ENCODE results near the gene ANO9.

ANO9 gene

DNA sequence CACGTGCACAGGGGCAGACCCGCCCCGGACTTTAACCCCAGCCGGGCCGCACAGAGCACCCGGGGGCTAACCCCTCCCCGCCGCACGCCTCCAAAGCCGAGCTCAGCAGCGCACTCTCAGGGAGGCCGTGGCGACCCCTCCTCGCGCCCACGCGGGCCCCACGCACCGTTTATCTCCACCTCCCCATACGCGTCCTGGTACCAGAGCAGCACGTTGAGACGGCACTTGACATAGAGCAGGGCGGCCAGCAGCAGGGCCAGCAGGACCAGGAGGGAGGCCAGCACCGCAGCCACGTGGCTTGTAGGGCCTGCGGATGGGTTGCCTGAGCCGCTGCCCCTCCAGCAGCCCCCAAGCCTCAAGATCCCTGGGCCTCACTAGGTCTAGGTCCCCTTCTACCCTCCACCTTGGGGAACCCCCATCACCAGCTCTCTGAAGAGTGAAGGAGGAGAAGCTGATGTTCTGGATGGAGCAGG lies 34.1 kb downstream of the ANO9 start:
- H3K4me1 ChIP-seq (ENCODE audit: low read length) = no peaks in the 10 kb centered on the region
- no peaks in the 10 kb centered on the region for H3K36me3 ChIP-seq (replicated peaks; ENCODE audit: low read depth, low read length)
- no peak overlapping the region for H3K27ac ChIP-seq (ENCODE audit: low read length)
- H2AFZ ChIP-seq (ENCODE audit: low read depth, low read length) = no peak overlapping the region
- H3K27me3 ChIP-seq (ENCODE audit: low read depth, low read length) = no peaks in the 10 kb centered on the region
- TF ChIP-seq, protein P1, sequence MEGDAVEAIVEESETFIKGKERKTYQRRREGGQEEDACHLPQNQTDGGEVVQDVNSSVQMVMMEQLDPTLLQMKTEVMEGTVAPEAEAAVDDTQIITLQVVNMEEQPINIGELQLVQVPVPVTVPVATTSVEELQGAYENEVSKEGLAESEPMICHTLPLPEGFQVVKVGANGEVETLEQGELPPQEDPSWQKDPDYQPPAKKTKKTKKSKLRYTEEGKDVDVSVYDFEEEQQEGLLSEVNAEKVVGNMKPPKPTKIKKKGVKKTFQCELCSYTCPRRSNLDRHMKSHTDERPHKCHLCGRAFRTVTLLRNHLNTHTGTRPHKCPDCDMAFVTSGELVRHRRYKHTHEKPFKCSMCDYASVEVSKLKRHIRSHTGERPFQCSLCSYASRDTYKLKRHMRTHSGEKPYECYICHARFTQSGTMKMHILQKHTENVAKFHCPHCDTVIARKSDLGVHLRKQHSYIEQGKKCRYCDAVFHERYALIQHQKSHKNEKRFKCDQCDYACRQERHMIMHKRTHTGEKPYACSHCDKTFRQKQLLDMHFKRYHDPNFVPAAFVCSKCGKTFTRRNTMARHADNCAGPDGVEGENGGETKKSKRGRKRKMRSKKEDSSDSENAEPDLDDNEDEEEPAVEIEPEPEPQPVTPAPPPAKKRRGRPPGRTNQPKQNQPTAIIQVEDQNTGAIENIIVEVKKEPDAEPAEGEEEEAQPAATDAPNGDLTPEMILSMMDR (IDR thresholded peaks at IDR 0.05; ENCODE audit: low read depth, low read length) = no peak
- no peak for TF ChIP-seq EZH2phosphoT487 (IDR thresholded peaks at IDR 0.05; ENCODE audit: low read depth)
- H4K20me1 ChIP-seq (ENCODE audit: insufficient read depth, low read length) = no peaks in the 10 kb centered on the region
- no peaks in the 10 kb centered on the region for H3K79me2 ChIP-seq (ENCODE audit: low read length)
- H3K4me2 ChIP-seq (ENCODE audit: low read length) = no peak overlapping the region
- no peak overlapping the region for H3K9ac ChIP-seq (ENCODE audit: low read length)
- no peaks in the 10 kb centered on the region for H3K9me3 ChIP-seq (ENCODE audit: insufficient read depth, low read length)
- H3K4me3 ChIP-seq (ENCODE audit: low read length) = no peak overlapping the region

DNA sequence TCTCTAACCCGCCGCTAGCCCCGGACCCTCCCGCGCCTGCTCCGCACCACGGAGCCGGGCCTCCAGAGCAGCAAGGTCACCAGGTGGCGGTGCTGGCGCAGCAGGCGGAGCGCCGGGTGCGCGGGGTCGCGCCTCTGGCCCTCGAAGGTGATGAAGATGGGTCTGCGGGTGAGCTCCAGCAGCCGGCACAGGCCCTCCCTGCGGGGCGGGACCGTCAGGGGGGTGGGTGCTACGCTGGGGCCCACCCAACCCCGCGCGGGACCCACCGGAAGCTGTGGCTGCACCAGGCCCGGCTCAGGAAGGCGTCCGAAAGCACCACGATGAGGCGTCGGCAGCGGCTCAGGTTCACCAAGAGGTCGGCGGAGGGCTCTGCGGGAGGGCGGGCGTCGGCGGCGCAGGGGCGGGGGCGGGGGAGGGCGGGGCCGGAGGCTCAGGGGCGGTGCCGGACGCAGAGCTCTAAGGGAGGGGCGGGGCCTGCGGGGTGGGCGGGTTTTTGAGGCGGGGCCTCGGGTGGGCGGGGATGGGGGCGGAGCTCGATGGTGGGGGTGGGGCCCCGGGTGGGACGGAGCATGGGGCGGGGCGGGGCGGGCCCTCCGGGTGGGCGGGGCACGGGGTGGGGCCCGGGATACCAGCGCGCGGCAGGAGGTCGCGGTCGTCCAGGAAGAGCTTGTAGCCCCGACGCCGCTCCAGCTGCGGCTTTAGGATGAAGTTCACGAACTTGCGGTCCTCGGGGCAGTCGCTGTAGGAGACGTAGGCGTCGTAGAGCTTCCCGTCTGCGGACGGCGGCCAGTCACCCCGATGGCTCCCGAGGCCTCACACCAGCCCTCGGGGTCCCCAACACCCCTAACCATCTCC lies 34.8 kb downstream of the ANO9 start:
- Histone ChIP-seq H3K36me3 (replicated peaks; ENCODE audit: low read depth, low read length) (no peaks in the 10 kb centered on the region), H3K79me2 (ENCODE audit: low read length) (no peaks in the 10 kb centered on the region), H3K27me3 (ENCODE audit: low read depth, low read length) (no peaks in the 10 kb centered on the region), H2AFZ (ENCODE audit: low read depth, low read length) (no peak overlapping the region; the same call in 1 of the 2 replicates), H4K20me1 (ENCODE audit: insufficient read depth, low read length) (no peaks in the 10 kb centered on the region), H3K9me3 (ENCODE audit: insufficient read depth, low read length) (no peaks in the 10 kb centered on the region), H3K4me1 (ENCODE audit: low read length) (no peaks in the 10 kb centered on the region), H3K4me2 (ENCODE audit: low read length) (peak overlapping the region; percentile 99), H3K4me3 (ENCODE audit: low read length) (peak overlapping the region; percentile 91), H3K9ac (ENCODE audit: low read length) (peak overlapping the region; percentile 57), H3K27ac (ENCODE audit: low read length) (peak overlapping the region; percentile 8; the same call in 1 of the 2 replicates)
- TF ChIP-seq EZH2phosphoT487 (IDR thresholded peaks at IDR 0.05; ENCODE audit: low read depth) = no peak
- TF ChIP-seq, protein P1 (IDR thresholded peaks at IDR 0.05; ENCODE audit: low read depth, low read length) = peak; percentile 23

DNA sequence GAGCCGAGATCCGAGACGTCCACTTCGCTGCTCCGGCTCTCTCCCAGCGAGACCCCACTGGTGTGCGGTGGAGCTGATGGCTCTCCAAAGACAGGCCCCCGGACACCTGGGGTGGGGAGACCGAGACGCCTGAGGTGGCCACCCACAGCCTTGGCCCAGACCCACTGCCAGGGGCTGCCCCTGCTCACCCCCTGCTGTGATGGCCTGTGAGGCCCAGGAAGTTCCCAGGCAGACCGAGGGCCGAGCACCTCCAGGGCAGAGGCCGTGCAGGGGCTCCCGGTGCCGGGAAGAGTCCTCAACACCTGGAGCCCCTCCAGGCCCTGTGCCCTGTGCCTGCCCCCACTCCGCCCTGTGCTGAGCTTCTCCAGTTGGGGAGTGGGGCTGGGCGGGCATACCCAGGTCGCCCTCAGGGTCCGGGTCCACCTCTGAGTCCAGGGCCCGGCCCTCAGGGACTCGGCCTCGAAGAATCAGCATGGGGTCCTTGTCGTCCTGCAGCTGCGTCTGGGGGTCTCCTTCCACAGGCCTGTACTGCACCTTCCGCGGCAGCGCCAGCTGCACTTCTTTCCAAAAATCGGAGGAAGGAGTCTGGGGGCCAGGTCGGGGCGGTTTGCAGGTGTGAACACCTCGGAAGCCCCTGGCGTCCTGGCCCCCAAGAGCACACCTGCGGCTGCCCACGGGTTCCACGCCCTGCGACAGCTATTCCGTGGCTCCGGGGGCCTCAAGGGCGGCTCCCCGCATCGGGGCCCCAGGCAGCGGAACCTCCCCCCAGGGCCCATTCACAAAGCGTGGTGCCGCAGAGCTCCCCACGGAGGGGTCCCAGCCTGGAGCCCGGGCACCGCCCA lies 35.6 kb downstream of the ANO9 start:
- Histone ChIP-seq H3K4me2 (ENCODE audit: low read length) (peak overlapping the region; percentile 99), H3K4me3 (ENCODE audit: low read length) (peak overlapping the region; percentile 91), H3K9ac (ENCODE audit: low read length) (peak overlapping the region; percentile 57), H3K9me3 (ENCODE audit: insufficient read depth, low read length) (no peaks in the 10 kb centered on the region), H2AFZ (ENCODE audit: low read depth, low read length) (no peak overlapping the region; the same call in 1 of the 2 replicates), H4K20me1 (ENCODE audit: insufficient read depth, low read length) (no peaks in the 10 kb centered on the region), H3K27ac (ENCODE audit: low read length) (peak overlapping the region; percentile 8; the same call in 1 of the 2 replicates), H3K36me3 (replicated peaks; ENCODE audit: low read depth, low read length) (no peaks in the 10 kb centered on the region), H3K4me1 (ENCODE audit: low read length) (no peaks in the 10 kb centered on the region), H3K27me3 (ENCODE audit: low read depth, low read length) (no peaks in the 10 kb centered on the region), H3K79me2 (ENCODE audit: low read length) (no peaks in the 10 kb centered on the region)
- TF ChIP-seq, protein P1 (IDR thresholded peaks at IDR 0.05; ENCODE audit: low read depth, low read length) = no peak
- TF ChIP-seq EZH2phosphoT487 (IDR thresholded peaks at IDR 0.05; ENCODE audit: low read depth) = no peak
